ENCODE results near the gene ZNF358. TPM values are rescaled to one million over a fixed set of nuclear protein-coding genes. Genes with fewer than 3 reads are reported as not detected.

ZNF358 gene
- total RNA-seq, 1 donor from 2014 or later, result 5.2 TPM

DNA sequence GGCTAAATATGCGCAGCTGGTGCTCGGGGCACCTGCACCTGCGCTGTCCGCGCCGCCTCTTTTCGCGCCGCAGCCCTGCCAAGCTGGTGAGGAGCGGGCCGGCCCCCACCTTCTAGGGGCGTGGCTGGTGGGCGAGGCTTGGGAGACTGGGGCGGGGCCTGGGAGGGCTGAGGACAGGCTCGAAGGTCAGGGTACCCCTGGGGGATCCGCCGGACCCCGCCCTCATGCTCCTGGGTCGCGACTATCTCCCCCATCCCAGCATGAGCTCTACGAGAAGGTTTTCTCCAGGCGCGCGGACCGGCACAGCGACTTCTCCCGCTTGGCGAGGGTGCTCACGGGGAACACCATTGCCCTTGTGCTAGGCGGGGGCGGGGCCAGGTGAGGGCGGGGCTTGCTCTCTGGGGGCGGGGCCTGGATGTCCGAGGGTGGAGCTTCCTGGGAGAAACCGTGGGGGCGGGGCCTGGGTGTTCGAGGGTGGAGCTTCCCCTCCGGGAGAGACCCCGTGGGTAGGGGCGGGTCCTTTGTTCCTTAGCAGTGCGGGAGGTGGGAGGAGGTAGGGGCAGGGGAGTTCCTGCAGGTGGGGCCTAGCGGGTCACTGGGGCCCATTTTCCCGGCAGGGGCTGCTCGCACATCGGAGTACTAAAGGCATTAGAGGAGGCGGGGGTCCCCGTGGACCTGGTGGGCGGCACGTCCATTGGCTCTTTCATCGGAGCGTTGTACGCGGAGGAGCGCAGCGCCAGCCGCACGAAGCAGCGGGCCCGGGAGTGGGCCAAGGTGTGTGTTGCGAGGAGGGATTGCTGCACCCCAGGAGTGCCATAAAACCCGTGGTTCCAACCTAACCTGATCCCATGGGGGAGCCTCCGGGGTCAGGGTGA, 39.3 kb downstream of the ZNF358 start:
- intact Hi-C loops (cut with micrococcal nuclease), result no loop called here

DNA sequence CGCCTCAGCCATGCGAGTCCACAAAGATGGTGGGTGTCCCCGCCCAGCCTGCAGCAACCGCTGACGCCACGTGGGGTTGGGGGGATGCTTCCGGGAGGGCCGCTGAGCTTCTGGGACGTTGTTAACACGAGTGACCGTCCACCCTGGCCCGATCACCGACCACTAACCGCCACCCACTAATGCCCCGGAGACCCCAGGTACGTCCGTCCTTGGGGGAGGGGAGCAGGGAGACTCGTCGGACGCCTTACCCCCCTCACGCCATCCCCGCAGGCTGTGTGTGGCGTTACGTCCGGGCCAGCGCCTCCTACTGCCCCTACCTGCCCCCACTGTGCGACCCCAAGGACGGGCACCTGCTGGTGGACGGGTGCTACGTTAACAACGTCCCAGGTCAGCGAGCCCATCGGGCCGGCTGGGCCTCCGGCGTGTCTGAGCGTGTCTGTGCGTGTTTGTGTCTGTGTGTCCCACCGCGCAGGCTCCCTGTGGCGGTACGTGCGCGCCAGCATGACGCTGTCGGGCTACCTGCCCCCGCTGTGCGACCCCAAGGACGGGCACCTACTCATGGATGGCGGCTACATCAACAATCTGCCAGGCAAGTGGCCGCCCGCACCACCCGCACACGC, 40.9 kb downstream of the ZNF358 start:
- intact Hi-C loops (cut with micrococcal nuclease), result no loop called here

DNA sequence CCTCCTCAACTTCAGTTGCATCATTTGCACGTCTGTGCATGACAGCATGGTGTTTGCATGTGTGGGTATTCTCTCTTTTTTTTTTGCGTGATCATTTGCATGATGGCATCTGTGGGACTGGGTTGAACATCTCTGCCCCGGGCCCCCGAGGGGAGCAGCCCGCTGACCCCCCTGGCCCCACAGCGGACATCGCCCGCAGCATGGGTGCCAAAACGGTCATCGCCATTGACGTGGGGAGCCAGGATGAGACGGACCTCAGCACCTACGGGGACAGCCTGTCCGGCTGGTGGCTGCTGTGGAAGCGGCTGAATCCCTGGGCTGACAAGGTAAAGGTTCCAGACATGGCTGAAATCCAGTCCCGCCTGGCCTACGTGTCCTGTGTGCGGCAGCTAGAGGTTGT, 42.8 kb downstream of the ZNF358 start:
- intact Hi-C loops (cut with micrococcal nuclease), result no loop called here

DNA sequence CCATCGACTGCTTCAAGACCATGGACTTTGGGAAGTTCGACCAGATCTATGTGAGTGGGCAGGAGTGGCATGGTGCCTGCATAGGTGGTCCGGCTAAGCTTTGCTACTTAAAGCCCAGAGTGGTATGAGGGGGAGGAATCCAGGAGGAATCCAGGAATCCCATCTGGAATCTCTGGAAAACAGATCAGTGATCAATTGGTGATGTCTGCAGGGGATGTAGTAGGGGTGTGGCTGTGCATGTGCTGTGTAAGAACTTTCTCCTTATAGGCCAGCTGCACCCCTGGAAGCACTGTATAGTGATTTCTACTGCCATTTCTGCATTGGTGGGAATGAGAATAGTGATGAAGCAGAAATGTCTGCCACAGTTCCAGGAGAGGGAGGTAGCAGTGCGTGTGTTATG, 43.2 kb downstream of the ZNF358 start:
- intact Hi-C loops (cut with micrococcal nuclease), result no loop called here

DNA sequence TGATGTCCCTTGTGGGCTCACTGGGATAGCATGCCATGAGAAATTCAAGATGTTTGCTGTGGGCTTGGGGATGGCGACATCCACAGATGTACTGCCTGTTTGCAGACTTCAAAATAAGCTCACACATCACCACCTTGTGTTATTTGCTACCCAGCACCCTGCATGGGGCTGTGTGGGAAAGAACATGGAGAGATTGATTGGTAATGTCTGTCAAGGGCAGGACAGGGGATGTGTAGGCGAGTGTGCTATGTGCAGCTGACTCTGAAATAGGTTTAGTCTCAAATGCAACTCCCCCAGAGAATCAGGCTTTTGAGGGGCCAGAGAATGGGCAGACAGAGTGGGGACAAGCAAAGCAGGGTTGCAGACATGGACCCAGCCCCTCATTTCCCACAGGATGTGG, 44.4 kb downstream of the ZNF358 start:
- intact Hi-C loops (cut with micrococcal nuclease), result no loop called here

DNA sequence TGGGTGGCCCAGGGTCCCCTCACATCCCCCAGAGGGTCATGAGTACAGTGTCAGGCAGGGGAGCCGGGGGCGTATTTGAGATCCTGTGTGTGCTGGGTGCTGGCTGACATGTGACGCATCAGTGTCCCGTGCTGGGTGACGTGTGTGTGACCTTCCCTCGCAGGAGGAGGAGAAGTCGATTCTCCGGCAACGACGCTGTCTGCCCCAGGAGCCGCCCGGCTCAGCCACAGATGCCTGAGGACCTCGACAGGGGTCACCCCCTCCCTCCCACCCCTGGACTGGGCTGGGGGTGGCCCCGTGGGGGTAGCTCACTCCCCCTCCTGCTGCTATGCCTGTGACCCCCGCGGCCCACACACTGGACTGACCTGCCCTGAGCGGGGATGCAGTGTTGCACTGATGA, 45.4 kb downstream of the ZNF358 start:
- intact Hi-C loops (cut with micrococcal nuclease), result no loop called here

DNA sequence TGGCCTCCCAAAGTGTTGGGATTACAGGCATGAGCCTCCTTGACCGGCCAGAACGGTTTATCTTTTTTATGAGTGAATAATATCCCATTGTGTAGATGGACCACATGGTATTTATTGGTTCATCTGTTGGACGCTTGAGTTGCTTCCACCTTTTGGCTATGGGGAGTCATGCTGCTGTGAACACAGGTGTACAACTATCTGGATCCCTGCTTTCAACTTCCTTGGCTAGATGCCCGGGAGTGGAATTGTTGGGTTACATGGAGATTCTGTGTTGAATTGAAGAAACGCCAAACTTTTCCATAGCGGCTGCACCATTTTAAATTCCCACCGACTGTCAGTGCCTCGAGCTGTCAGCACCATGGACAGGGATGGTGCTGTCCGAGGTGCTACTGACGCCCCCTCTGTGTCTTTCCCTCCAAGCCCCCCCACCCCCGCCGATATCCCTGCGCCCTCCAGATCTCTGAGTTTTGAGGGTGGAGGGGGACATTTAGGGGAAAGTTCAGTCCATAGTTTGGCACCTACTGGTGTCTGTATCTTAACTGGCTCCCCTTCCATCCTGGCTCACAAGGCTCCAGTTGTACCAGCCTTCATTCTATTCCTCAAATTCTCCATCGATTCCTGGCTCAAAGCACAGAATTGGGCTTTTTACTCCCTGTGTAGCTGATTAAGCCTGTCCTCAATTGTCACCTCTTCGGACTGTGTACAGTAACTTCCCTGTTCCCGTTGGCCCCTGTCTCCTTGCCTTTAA, 46.9 kb downstream of the ZNF358 start:
- intact Hi-C loops (cut with micrococcal nuclease), result no loop called here

DNA sequence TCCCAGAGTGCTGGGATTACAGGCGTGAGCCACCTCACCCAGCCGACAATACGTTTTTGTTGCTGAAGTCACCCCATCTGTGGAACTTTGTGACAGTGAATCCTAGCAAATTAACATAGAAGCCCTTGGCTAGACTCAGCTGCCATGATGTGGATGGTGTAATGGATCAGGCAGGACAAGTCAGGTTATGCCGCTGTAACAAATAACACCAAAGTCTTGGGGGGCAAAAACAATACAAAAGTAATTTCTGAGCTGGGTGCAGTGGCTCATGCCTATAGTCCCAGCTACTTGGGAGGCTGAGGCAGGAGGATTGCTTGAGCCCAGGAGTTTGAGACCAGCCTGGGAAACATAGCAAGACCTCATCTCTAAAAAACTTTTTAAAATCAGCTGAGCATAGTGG, 49.0 kb downstream of the ZNF358 start:
- intact Hi-C loops (cut with micrococcal nuclease), result no loop called here

DNA sequence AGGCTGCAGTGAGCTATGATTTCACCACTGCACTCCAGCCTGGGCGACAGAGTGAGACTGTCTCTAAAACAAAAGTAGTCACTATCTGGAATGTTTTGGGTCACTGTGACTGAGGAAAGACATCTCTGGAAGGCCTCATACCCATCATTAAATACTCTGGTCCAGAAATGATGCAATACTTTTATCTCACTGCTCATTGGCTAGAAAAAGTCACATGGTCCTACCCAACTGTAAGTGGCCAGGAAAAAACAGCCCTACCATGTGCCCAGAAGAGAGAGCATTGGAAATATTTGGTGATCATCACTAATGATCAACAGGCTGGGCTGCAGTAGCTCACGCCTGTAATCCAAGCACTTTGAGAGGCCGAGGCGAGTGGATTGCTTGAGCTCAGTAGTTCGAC, 49.4 kb downstream of the ZNF358 start:
- intact Hi-C loops (cut with micrococcal nuclease), result no loop called here

Other genes with a start within 250 kb of the ZNF358 start
- 1.1 and 1.3 TPM in 2 replicates for gene INSR, start 221.7 kb upstream of the ZNF358 start, total RNA-seq
- gene ARHGEF18, start 167.2 kb upstream of the ZNF358 start, total RNA-seq, result 44.9 and 45.8 TPM in 2 replicates
- 0.45 and 0.57 TPM in 2 replicates for gene PEX11G, start 27.1 kb upstream of the ZNF358 start, total RNA-seq
- 10.7 and 13.2 TPM in 2 replicates for gene MCOLN1, start 6.5 kb downstream of the ZNF358 start, total RNA-seq
- 115 and 116 TPM in 2 replicates for gene PNPLA6, start 19.6 kb downstream of the ZNF358 start, total RNA-seq
- 0.11 and 0.16 TPM in 2 replicates for gene CAMSAP3, start 79.8 kb downstream of the ZNF358 start, total RNA-seq
- gene XAB2, start 113.4 kb downstream of the ZNF358 start, total RNA-seq, result 39.0 and 39.7 TPM in 2 replicates
- gene PET100, start 113.7 kb downstream of the ZNF358 start, total RNA-seq, result 129 and 134 TPM in 2 replicates
- 0.82 and 2.0 TPM in 2 replicates for gene PCP2, start 117.6 kb downstream of the ZNF358 start, total RNA-seq
- 124 and 129 TPM in 2 replicates for gene STXBP2, start 121.0 kb downstream of the ZNF358 start, total RNA-seq
- gene RETN, start 152.9 kb downstream of the ZNF358 start, total RNA-seq, result 0.55 TPM in 1 of 2 replicates, not detected in the other
- not detected in 2 replicates for gene MCEMP1, start 161.0 kb downstream of the ZNF358 start, total RNA-seq
- gene TRAPPC5, start 164.7 kb downstream of the ZNF358 start, total RNA-seq, result 65.6 and 76.9 TPM in 2 replicates
- 0.25 TPM in 1 of 2 replicates, not detected in the other for gene FCER2, start 186.0 kb downstream of the ZNF358 start, total RNA-seq
- gene CLEC4G, start 216.0 kb downstream of the ZNF358 start, total RNA-seq, result not detected in 2 replicates
- not detected in 2 replicates for gene CD209, start 231.4 kb downstream of the ZNF358 start, total RNA-seq
- gene CLEC4M, start 247.1 kb downstream of the ZNF358 start, total RNA-seq, result not detected in 2 replicates

Measured in T-helper 2 cell treated with Interferon-gamma antibody and Interleukin-4, amounts not matched to agents 100 ng/mL and 5 ng/mL, for 36 hours (primary cell).